ENCODE measurements around the gene TUBGCP3.

The TUBGCP3 gene

GRCh38 chr13:112457081-112457480 lies 130.9 kb downstream of the TUBGCP3 start:
- no peak for TF ChIP-seq CTCF (IDR thresholded peaks at IDR 0.05; ENCODE audit: borderline replicate concordance, insufficient read depth, low read depth, low read length)
- H3K4me3 ChIP-seq (ENCODE audit: low read depth, low read length): no peak overlapping the region

DNA sequence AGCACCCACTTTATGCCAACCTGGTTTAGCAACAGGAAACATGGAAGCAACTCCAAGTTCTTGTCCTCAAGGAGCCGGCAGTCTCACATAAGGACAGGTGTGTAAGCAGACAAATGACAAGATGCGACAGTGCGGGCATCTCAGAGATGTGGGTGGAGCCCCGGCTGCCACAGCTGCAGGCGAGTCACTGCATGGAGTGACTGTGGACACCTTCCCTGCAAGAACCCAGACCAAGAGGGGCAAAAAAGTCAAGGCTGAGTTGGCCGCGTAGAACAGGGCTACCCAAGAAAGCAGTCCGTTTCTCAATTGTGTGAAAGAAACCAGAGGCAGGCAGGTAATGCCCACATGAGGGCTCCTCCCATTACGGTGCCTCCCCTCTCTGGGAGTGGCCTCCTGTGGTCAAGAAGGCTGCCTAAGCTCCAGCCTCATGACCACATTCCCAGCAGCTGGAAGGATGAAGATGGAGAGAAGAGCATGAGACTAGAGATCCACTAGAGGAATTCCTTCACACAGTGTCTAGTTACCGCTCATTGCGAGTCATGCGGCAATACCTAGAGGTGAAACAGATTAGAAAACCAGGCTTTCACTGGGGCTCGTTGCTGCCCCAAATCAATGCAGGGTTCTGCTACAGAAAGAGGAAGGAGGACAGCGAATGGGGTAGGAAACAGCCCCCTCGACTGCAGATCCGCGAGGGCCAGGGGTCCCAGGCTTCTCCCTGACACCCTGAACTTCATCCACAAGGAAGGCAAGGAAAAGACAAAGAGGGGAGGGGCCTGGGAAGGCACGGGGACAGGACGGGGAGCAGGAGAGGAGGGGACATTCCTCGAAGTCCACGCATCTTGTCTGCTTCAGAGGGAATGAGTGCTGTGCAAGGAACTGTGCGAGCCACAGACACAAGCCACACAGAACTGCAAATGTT lies 131.6 kb downstream of the TUBGCP3 start:
- TF ChIP-seq CTCF (IDR thresholded peaks at IDR 0.05; ENCODE audit: borderline replicate concordance, insufficient read depth, low read depth, low read length): no peak
- no peak overlapping the region for H3K4me3 ChIP-seq (ENCODE audit: low read depth, low read length)

DNA sequence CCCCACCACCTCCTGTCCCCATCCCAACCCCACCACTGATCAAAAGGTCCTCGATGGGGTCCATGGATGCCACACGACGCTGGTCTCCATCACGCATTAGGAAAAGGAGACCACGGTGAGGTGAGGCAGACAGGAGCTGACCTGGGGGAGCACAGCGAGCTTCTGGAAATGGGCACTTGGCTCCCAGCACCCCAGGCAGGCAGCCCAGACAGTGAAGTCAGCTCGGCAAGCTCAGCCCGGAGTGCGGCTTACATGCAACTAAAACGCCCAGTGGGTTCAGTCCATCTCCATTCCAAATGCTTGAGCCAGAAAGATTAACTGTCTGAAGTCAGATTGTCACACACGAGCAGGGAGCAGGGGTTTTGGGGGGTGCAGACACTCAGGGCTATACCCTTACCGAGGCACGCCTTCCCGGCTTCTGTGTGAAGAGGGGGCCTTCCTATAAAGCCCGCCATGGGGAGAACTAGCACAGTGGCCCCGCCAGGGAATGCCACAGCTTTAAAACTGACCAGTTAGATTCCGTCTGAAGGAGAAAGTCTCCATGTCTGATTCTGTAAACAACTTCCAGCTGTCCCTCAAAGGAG lies 132.4 kb downstream of the TUBGCP3 start:
- TF ChIP-seq CTCF (IDR thresholded peaks at IDR 0.05; ENCODE audit: borderline replicate concordance, insufficient read depth, low read depth, low read length): no peak
- H3K4me3 ChIP-seq (ENCODE audit: low read depth, low read length): no peak overlapping the region

GRCh38 chr13:112454648-112455334 lies 133.2 kb downstream of the TUBGCP3 start:
- no peak overlapping the region for H3K4me3 ChIP-seq (ENCODE audit: low read depth, low read length)
- no peak for TF ChIP-seq CTCF (IDR thresholded peaks at IDR 0.05; ENCODE audit: borderline replicate concordance, insufficient read depth, low read depth, low read length)

DNA sequence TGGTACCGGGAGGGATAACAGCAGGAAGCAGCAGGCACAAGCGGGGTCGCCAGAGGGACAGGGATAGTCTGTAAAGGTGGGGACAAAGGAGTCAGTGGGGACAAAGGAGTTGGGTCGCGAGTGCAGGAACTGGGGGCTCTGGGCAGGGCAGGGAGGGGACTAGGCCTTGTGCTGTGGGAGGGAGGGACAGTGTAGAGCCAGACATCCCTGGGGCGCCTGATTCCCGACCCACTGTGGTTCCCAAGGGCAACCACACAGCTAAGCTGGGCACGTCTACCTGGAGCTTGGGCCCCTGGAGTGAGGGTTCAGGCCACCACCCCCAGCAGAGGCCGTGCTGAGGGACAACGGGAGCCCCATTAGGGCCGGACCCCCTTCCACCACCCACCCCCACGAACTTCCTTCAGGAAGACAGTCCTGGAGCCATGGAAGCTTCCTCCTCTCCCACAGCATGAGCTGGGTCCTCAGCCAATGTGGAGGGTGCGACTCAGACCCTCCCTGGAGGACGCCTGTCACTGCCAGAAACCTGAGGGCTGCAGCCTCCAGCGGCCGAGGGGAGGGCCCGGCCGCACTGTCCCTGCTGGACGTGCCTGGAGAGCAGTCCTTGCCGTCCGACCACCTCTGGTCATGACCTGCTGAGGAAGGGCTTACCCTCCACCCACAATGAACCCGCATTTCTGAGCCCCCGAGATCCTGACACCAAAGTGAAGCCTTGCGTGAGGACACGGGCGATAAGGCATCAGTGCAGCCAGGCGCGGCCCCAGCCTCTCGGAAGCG lies 133.9 kb downstream of the TUBGCP3 start:
- H3K4me3 ChIP-seq (ENCODE audit: low read depth, low read length): no peak overlapping the region
- no peak for TF ChIP-seq CTCF (IDR thresholded peaks at IDR 0.05; ENCODE audit: borderline replicate concordance, insufficient read depth, low read depth, low read length)

GRCh38 chr13:112453207-112453829 lies 134.6 kb downstream of the TUBGCP3 start:
- H3K4me3 ChIP-seq (ENCODE audit: low read depth, low read length): no peak overlapping the region
- no peak for TF ChIP-seq CTCF (IDR thresholded peaks at IDR 0.05; ENCODE audit: borderline replicate concordance, insufficient read depth, low read depth, low read length)

Data from GM12875 (cell line).